Duodenal mucosa (tissue), 2 donors: Measurements from ENCODE around the gene RNASE11.

ENCODE experiments used
- H3K27ac ChIP-seq: one replicate; pipeline ENCODE4 v1.7.0; 2013; ENCODE audit warnings: low read depth, low read length
- H3K27me3 ChIP-seq, 2 donors: one replicate each; pipeline ENCODE4 v1.7.0; 2013; ENCODE audit warnings: low read length in 2 of 2, control low read depth in 1 of 2; ENCODE audit not compliant: insufficient read depth in 2 of 2, control insufficient read depth in 1 of 2
- H3K36me3 ChIP-seq, 2 donors: one replicate each; pipeline ENCODE4 v1.7.0; 2013; ENCODE audit warnings: low read length in 2 of 2, control low read depth in 1 of 2; ENCODE audit not compliant: insufficient read depth in 2 of 2, control insufficient read depth in 1 of 2
- H3K4me1 ChIP-seq, 2 donors: one replicate each; pipeline ENCODE4 v1.7.0; 2013; ENCODE audit warnings: low read length in 2 of 2, control low read depth in 1 of 2; ENCODE audit not compliant: insufficient read depth in 2 of 2, control insufficient read depth in 1 of 2
- H3K4me3 ChIP-seq, 2 donors: one replicate each; pipeline ENCODE4 v1.7.0; 2013; ENCODE audit warnings: low read length in 2 of 2, low read depth in 1 of 2
- H3K9ac ChIP-seq, 2 donors: one replicate each; pipeline ENCODE4 v1.7.0; 2013; ENCODE audit warnings: low read length in 2 of 2, low read depth in 1 of 2
- H3K9me3 ChIP-seq, 2 donors: one replicate each; pipeline ENCODE4 v1.7.0; 2013; ENCODE audit warnings: low read length in 2 of 2, control low read depth in 1 of 2; ENCODE audit not compliant: control insufficient read depth in 1 of 2

The RNASE11 gene

DNA sequence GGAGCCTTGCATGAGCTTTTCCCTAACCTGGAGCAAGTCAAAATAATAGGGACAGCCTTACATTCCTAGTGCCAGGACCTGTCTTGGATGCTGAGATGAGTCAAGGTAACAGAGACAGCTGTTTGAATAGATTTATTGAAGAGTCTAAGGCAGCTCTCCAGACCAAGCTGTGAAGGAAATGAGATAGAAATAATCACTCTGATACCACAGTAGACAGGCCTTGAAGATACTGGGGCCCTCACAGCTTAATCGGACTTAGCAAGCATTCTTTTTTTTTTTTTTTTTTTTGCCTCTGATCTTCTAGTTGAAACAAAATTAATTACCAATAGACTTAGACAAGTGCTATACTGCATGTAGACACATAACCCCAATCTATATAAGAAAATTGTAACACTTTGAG lies 23.8 kb downstream of the RNASE11 start:
- no peak overlapping the region for H3K27ac ChIP-seq
- peaks cover 0 to 4% of the 10 kb centered on the region in 2 donors for H3K9me3 ChIP-seq
- no peaks in the 10 kb centered on the region for H3K4me1 ChIP-seq
- H3K36me3 ChIP-seq, result no peaks in the 10 kb centered on the region
- H3K4me3 ChIP-seq, result no peak overlapping the region
- H3K9ac ChIP-seq, result no peak overlapping the region
- H3K27me3 ChIP-seq, result no peaks in the 10 kb centered on the region

DNA sequence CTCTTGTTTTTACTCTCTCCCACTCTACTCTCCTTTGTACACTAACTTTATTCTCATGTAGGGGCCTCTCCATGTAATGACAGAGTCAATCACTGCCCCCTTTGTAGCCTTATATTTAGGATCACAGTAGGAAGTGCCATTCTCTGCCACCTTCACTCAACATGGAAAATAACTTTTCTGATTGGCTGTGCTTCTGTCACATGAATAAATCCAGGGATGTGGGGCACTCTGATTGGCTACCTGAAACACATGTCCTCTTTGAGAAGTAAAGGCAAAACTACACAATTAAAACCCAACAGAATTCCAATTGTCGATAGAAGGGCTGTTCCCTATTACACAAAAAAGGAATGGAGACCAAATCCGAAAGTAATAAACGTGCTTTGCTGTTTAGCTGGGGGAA lies 26.8 kb downstream of the RNASE11 start, which contains the start of gene RNASE9:
Gene RNASE9 (minus strand): TSS at position 87 of the 400 bp plus-strand sequence.
- no peak within 1 kb of the TSS for H3K4me3 ChIP-seq
- no peaks in the 10 kb centered on the region for H3K27me3 ChIP-seq
- H3K27ac ChIP-seq, result no peak within 1 kb of the TSS
- no peaks in the 10 kb centered on the region for H3K9me3 ChIP-seq
- no peaks in the 10 kb centered on the region for H3K4me1 ChIP-seq
- no peak within 1 kb of the TSS for H3K9ac ChIP-seq
- H3K36me3 ChIP-seq, result no peaks in the 10 kb centered on the region

- no peak overlapping the region for H3K9ac ChIP-seq
- H3K9me3 ChIP-seq, result no peaks in the 10 kb centered on the region
- H3K36me3 ChIP-seq, result no peaks in the 10 kb centered on the region
- H3K4me3 ChIP-seq, result no peak overlapping the region
- H3K4me1 ChIP-seq, result no peaks in the 10 kb centered on the region
- no peaks in the 10 kb centered on the region for H3K27me3 ChIP-seq
- no peak overlapping the region for H3K27ac ChIP-seq
Observed at GRCh38 chr14:20559461-20559904, 28.3 kb downstream of the RNASE11 start.

- no peaks in the 10 kb centered on the region for H3K9me3 ChIP-seq
- H3K9ac ChIP-seq, result no peak overlapping the region
Observed at GRCh38 chr14:20557212-20557542, 30.6 kb downstream of the RNASE11 start.

DNA sequence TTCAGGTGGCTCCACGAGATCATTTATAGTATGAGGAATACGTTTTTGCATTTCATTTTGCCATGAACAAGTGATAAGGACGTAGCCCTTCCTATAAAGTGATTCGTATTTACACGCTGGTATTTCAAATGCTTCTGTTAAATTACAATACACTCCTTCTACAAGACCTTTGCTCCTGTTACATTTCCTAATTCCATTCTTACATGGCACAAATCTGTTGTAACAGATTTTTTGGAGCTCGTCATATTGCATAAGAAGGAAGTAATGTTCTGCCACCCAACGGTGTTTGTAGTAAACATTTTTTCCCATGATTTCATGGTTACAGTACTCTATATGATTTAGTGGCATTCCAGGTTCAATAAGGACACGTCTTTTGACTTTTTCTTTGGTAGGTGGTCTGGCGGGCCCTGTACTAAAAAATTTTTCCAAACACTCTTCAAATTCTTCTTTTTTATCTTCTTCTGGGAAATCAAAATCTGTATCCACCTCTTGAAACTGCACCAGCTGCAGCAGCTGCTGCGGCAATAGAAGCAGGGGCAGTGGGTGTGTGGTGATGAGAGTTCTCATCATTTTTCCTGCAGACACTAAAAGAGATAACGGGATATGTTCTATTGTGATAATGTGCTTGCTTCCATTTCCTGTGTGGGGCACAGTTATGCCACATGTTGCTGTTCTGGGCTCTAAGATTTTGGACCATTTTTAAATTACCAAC lies 31.1 kb downstream of the RNASE11 start:
- H3K9ac ChIP-seq, result no peak overlapping the region

More at GRCh38 chr14:20557212-20557542, 30.6 kb downstream of the RNASE11 start:
- no peaks in the 10 kb centered on the region for H3K4me1 ChIP-seq
- no peaks in the 10 kb centered on the region for H3K27me3 ChIP-seq
- no peak overlapping the region for H3K4me3 ChIP-seq
- H3K36me3 ChIP-seq, result no peaks in the 10 kb centered on the region
- no peak overlapping the region for H3K27ac ChIP-seq

GRCh38 chr14:20555845-20556244 lies 32.0 kb downstream of the RNASE11 start:
- H3K4me3 ChIP-seq, result no peak overlapping the region
- no peaks in the 10 kb centered on the region for H3K27me3 ChIP-seq
- no peaks in the 10 kb centered on the region for H3K4me1 ChIP-seq
- H3K27ac ChIP-seq, result no peak overlapping the region
- no peak overlapping the region for H3K9ac ChIP-seq
- no peaks in the 10 kb centered on the region for H3K36me3 ChIP-seq
- no peaks in the 10 kb centered on the region for H3K9me3 ChIP-seq

More for the DNA sequence above, 31.1 kb downstream of the RNASE11 start:
- Histone ChIP-seq H3K36me3 (no peaks in the 10 kb centered on the region), H3K27ac (no peak overlapping the region), H3K4me1 (no peaks in the 10 kb centered on the region), H3K27me3 (no peaks in the 10 kb centered on the region), H3K4me3 (no peak overlapping the region), H3K9me3 (no peaks in the 10 kb centered on the region)

GRCh38 chr14:20553024-20553423 lies 34.8 kb downstream of the RNASE11 start:
- Histone ChIP-seq H3K36me3 (no peaks in the 10 kb centered on the region), H3K9me3 (no peaks in the 10 kb centered on the region)

DNA sequence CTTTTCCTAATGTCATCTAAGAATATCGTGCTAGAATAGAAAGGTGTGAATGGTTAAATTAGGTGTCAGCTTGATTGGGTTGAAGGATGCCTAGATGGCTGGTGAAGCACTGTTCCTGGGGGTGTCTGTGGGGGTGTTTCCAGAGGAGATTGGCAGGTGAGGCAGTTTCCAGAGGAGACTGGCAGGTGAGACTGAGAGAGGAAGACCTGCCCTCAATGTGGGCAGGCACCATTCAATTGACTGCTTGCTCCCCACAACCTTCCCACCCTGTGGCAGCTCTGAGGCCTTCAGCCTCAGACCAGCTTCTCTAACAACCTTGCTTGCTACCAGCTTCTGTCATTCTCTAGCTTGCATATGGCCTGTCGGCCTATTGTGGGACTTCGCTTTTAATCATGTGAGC lies 36.2 kb downstream of the RNASE11 start:
- Histone ChIP-seq H3K27me3 (peaks cover 0 to 3% of the 10 kb centered on the region in 2 donors), H3K4me1 (no peaks in the 10 kb centered on the region), H3K9ac (no peak overlapping the region), H3K9me3 (no peaks in the 10 kb centered on the region), H3K27ac (no peak overlapping the region), H3K36me3 (no peaks in the 10 kb centered on the region), H3K4me3 (no peak overlapping the region)

More at GRCh38 chr14:20553024-20553423, 34.8 kb downstream of the RNASE11 start:
- Histone ChIP-seq H3K9ac (no peak overlapping the region), H3K27me3 (no peaks in the 10 kb centered on the region), H3K4me3 (no peak overlapping the region), H3K27ac (no peak overlapping the region), H3K4me1 (no peaks in the 10 kb centered on the region)

GRCh38 chr14:20550926-20551325 lies 36.9 kb downstream of the RNASE11 start:
- H3K4me1 ChIP-seq, result no peaks in the 10 kb centered on the region
- H3K4me3 ChIP-seq, result no peak overlapping the region
- H3K27ac ChIP-seq, result no peak overlapping the region
- no peaks in the 10 kb centered on the region for H3K36me3 ChIP-seq
- H3K9me3 ChIP-seq, result no peaks in the 10 kb centered on the region
- H3K9ac ChIP-seq, result no peak overlapping the region
- peaks cover 5 to 6% of the 10 kb centered on the region in 2 donors for H3K27me3 ChIP-seq

GRCh38 chr14:20548414-20549158 lies 39.2 kb downstream of the RNASE11 start:
- Histone ChIP-seq H3K36me3 (no peaks in the 10 kb centered on the region), H3K4me1 (no peaks in the 10 kb centered on the region), H3K4me3 (no peak overlapping the region), H3K9me3 (no peaks in the 10 kb centered on the region), H3K9ac (no peak overlapping the region), H3K27ac (no peak overlapping the region), H3K27me3 (peaks cover 5 to 8% of the 10 kb centered on the region in 2 donors)
